ENCODE results near the gene NRXN3.
"Not testable (repeated sequence)": the region's sequence is repeated elsewhere in the genome, so short reads cannot be mapped to it uniquely, and the experiment has no call there.

The NRXN3 gene

GRCh38 chr14:78486081-78486480 lies 315.9 kb downstream of the NRXN3 start:
- no peak for DNase-seq (ENCODE audit: low read depth)

- no peak for DNase-seq (ENCODE audit: low read depth)
These were observed 316.4 kb downstream of the NRXN3 start for GRCh38 chr14:78486621-78487020.

DNA sequence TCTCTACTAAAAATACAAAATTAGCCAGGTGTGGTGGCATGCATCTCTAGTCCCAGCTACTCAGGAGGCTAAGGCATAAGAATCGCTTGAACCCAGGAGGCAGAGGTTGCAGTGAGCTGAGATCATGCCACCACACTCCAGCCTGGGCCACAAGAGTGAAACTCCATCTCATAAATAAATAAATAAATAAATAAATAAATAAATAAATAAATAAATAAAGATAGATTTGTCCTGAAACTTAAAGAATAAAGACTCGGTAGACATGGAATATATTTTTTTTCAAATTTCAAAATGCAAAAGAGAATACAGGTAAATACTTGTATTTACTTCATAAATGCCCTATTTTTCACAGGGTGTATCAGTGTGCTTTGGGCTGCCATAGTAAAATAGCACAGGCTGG lies 317.4 kb downstream of the NRXN3 start:
- DNase-seq (ENCODE audit: low read depth), result not testable (repeated sequence)

- DNase-seq (ENCODE audit: low read depth), result no peak
These were observed 318.8 kb downstream of the NRXN3 start for GRCh38 chr14:78488938-78489337.

DNA sequence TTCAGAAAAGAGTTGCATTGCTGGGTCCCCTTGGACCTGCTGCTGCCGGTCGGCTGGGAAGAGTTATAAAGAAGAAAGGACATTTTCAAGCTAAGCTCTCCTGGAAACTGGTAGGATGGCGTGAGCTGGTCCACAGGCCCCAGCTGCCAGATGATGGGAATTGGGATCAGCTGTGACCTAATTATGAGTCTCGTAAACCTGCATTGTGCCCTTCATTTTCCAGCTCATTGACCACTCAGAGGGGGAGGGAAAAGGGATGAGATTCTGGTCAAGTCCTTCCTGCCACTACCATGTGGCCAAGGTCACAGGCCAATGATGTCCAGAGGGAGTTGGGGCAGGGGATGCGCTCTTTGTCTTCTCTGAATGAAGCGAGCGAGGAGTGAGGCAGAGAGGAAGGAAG lies 320.9 kb downstream of the NRXN3 start:
- DNase-seq (ENCODE audit: low read depth), result no peak

DNA sequence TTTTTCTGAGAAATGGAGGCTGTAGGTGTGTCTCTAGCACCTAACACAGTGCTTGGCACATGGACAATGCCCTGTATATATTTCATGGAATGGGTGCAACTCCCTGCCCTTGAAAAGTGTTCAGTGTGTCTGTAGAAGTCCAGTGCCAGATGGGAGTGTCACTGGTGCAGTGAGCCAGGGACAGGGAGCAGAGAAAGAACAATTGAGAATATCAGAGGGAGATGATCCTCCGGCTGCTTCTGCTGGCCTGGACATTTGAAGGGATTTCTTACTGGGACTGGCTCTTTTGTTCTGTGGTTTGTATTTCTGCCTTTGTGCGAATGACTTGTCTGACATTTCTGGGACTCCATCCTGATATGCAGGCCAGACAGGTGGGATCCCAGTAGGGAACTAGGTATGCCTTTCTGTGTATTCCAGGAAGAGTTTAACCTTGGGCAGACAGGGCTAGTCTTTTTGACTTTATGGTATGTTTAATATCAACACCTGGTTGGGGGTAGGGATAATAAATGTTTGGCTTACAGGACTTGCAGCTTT lies 328.0 kb downstream of the NRXN3 start:
- no peak for DNase-seq (ENCODE audit: low read depth)

DNA sequence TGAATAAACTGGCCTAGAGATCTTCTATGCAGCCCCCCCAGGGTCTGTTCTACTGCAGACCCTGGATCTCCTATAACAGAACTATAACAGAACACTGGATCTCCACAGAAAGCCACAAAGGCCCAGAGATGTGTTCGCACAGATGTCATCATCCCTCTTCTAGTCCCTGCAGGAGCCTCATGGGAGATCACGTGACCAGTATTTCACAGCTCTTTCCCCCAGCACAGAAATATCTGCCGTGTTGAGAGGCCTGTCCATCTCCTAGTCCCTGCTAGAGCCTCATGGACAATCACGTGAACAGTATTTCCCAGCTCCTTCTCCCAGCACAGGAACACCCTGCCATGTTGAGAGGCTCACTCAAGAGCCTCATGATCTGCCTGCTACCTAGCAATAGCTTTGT lies 331.7 kb downstream of the NRXN3 start:
- DNase-seq (ENCODE audit: low read depth), result no peak

- no peak for DNase-seq (ENCODE audit: low read depth)
These were observed 337.9 kb downstream of the NRXN3 start for GRCh38 chr14:78508023-78508422.

DNA sequence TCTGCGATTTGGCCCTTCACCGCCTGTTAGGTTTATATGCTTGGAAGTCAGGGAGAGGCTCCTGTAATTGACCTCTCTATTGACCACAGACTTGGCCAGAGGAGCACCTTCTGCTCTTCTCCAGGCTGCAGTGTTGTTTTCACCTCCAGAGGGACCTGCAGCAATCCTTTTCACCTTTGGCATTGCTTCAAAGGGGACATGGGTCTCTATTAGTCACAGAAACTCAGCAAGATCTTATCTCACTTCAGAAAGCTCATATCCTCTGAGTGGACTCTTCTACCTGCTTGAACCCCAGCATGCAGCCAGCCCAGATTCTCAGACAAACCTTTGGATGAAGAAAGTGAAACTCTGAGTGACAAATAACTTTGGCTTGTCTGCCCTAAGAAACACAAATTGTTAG lies 339.3 kb downstream of the NRXN3 start:
- no peak for DNase-seq (ENCODE audit: low read depth)

DNA sequence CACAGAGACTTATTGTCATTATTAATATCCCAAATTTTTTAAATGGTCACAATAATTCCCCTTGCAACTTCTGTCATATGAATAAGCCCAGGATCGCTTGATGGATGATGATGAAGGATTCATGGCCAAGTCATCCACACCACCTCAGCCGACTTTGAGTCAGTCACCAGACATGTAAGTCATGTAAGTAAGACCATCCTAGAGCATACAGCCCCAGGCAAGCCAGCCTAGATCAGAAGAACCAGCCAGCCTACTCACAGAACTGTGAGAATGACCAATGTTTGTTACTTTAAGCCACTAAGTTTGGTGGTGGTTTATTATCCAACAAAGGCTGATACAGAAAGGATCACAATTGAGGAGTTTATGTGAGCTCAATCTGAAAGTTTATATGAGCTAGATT lies 341.8 kb downstream of the NRXN3 start:
- DNase-seq (ENCODE audit: low read depth), result no peak

GRCh38 chr14:78519863-78520262 lies 349.7 kb downstream of the NRXN3 start:
- DNase-seq (ENCODE audit: low read depth), result no peak

DNA sequence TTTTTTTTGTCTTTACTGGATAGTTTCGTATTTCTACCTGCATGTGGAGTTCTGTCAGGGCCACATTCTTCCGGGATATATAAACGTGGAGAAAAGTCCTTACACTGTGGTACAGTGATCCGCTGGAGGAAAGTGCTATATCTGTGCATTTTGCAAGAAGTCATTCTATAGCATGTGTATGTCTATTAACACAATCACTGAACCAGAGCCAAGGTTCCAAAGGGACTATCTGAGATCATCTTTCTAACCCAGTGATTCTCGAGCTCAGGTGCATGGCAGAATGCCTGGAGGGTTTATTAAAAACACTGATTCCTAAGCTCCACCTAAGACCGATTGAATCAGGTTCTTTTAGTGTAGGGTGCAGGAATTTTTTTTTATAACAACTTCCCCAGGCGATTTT lies 354.0 kb downstream of the NRXN3 start:
- DNase-seq (ENCODE audit: low read depth), result no peak

- DNase-seq (ENCODE audit: low read depth), result no peak
These were observed 354.6 kb downstream of the NRXN3 start for GRCh38 chr14:78524766-78525165.

GRCh38 chr14:78530078-78530477 lies 359.9 kb downstream of the NRXN3 start:
- no peak for DNase-seq (ENCODE audit: low read depth)

DNA sequence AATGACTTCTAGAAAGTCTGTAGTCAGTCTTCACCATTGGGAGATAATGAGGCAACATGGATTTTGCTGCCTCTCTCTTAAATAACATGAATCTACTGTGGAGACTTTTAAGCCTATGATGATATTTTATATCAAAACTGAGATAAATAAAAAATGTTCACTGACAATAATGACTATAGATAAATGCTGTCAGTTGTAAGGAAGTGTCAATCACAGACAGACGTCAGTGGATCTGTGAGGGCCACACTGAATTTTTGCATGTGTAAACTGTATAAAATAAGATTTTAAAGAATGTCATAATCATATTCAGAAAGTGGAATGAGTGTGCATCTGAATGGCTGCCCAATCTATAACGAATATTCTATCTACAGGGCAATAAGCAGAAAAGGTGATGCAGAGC lies 364.0 kb downstream of the NRXN3 start:
- no peak for DNase-seq (ENCODE audit: low read depth)

- DNase-seq (ENCODE audit: low read depth), result no peak
These were observed 364.9 kb downstream of the NRXN3 start for GRCh38 chr14:78535041-78535440.

GRCh38 chr14:78541788-78542187 lies 371.6 kb downstream of the NRXN3 start:
- not testable (repeated sequence) for DNase-seq (ENCODE audit: low read depth)

DNA sequence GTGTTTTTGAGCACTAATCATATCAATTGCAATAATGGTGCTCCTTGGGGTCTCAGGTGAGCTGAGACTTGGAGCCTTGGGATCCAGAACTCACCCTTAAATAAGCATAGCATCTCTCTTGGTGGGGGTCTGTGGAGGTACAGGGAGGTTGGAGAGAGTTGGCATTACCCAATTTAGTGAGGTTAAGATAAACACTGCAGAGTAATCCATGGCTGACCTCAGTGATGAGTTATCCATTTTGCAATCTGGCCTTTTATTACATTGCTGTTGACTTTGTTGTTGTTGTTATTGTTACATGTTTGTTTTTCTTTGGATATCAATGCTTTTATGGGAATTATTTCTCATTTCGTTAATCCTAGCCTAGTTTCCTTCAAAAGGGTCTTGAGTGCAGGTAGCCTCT lies 373.3 kb downstream of the NRXN3 start:
- no peak for DNase-seq (ENCODE audit: low read depth)

GRCh38 chr14:78561074-78561473 lies 390.9 kb downstream of the NRXN3 start:
- DNase-seq (ENCODE audit: low read depth), result no peak

GRCh38 chr14:78566026-78566858 lies 396.1 kb downstream of the NRXN3 start:
- DNase-seq (ENCODE audit: low read depth), result peak; percentile 18

DNA sequence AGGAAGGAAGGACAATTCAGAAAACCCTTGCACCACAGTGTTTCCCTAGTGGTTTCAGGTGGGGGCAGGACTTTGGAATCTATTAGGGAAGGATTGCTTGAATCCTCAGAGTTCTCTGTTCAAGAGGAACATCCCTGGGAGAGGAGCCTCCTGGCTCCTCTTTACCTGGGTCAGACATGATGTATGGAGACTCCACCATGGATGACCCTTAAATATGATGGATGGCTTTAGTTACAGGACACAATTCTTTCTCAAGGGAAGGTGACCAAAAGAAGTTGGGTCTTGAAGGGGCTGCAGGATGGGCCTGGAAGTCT lies 396.6 kb downstream of the NRXN3 start:
- DNase-seq (ENCODE audit: low read depth), result no peak

GRCh38 chr14:78567343-78567742 lies 397.2 kb downstream of the NRXN3 start:
- no peak for DNase-seq (ENCODE audit: low read depth)

DNA sequence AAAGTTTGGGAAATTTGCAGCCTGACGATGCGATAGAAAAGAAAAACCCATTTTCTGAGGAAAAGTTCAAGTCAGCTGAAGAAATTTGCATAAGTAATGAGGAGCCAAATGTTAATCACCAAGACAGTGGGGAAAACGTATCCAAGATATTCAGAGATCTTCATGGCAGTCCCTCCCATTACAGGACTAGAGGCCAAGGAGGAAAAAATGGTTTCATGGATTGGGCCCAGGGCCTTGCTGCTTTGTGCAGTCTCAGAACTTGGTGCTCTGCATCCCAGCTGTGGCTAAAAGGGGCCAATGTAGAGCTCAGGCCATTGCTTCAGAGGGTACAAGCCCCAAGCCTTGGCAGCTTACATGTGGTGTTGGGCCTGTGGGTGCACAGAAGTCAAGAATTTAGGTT lies 403.6 kb downstream of the NRXN3 start:
- DNase-seq (ENCODE audit: low read depth), result not testable (repeated sequence)

Data from stimulated activated CD8-positive, alpha-beta memory T cell treated with anti-CD3 and anti-CD28 coated beads, Interleukin-15, amount 100 ng/mL, for 24 hours (primary cell).